ENCODE results near the gene TTC9.

The TTC9 gene

GRCh38 chr14:70641548-70642302 is at the start of gene TTC9:
TTC9 (plus strand) TSS chr14:70641916; CDS start chr14:70642130, 214 bp downstream.
- Histone ChIP-seq H3K9ac (no peak within 1 kb of the TSS), H3K4me2 (ENCODE audit: low read length) (peak within 1 kb of the TSS; percentile 95), H3K4me3 (ENCODE audit: low read depth, low read length) (peak within 1 kb of the TSS; percentile 72), H3K4me1 (peaks cover 2% of the 10 kb centered on the region), H3K9me3 (ENCODE audit: control insufficient read depth, low read length) (no peaks in the 10 kb centered on the region), H3K27me3 (ENCODE audit: control insufficient read depth, insufficient read depth, low read length) (no peaks in the 10 kb centered on the region), H2AFZ (peak within 1 kb of the TSS; percentile 97), H3K79me2 (no peaks in the 10 kb centered on the region), H3K27ac (no peak within 1 kb of the TSS), H3K36me3 (ENCODE audit: control insufficient read depth, insufficient read depth, low read length) (no peaks in the 10 kb centered on the region)
- TF ChIP-seq CTCF (IDR thresholded peaks at IDR 0.05): no peak

- H3K9me3 ChIP-seq (ENCODE audit: control insufficient read depth, low read length): no peaks in the 10 kb centered on the region
- no peak overlapping the region for H3K27ac ChIP-seq
- no peaks in the 10 kb centered on the region for H3K36me3 ChIP-seq (ENCODE audit: control insufficient read depth, insufficient read depth, low read length)
- peaks cover 27% of the 10 kb centered on the region for H3K79me2 ChIP-seq
- H3K4me3 ChIP-seq (ENCODE audit: low read depth, low read length): no peak overlapping the region
- no peak overlapping the region for H3K9ac ChIP-seq
- H3K27me3 ChIP-seq (ENCODE audit: control insufficient read depth, insufficient read depth, low read length): no peaks in the 10 kb centered on the region
- no peak overlapping the region for H2AFZ ChIP-seq
- peaks cover 3% of the 10 kb centered on the region for H3K4me1 ChIP-seq
- H3K4me2 ChIP-seq (ENCODE audit: low read length): no peak overlapping the region
- no peak for TF ChIP-seq CTCF (IDR thresholded peaks at IDR 0.05)
These were observed 47.3 kb upstream of the TTC9 start for GRCh38 chr14:70594461-70594860.

GRCh38 chr14:70595443-70596185 is 46.1 kb upstream of the TTC9 start:
- peaks cover 4% of the 10 kb centered on the region for H3K4me1 ChIP-seq
- no peaks in the 10 kb centered on the region for H3K9me3 ChIP-seq (ENCODE audit: control insufficient read depth, low read length)
- no peak for TF ChIP-seq CTCF (IDR thresholded peaks at IDR 0.05)
- no peak overlapping the region for H3K4me3 ChIP-seq (ENCODE audit: low read depth, low read length)
- no peak overlapping the region for H2AFZ ChIP-seq
- H3K79me2 ChIP-seq: peaks cover 37% of the 10 kb centered on the region
- H3K36me3 ChIP-seq (ENCODE audit: control insufficient read depth, insufficient read depth, low read length): no peaks in the 10 kb centered on the region
- no peak overlapping the region for H3K4me2 ChIP-seq (ENCODE audit: low read length)
- H3K27me3 ChIP-seq (ENCODE audit: control insufficient read depth, insufficient read depth, low read length): no peaks in the 10 kb centered on the region
- H3K9ac ChIP-seq: no peak overlapping the region
- H3K27ac ChIP-seq: no peak overlapping the region

GRCh38 chr14:70597731-70598130 is 44.0 kb upstream of the TTC9 start:
- no peak for TF ChIP-seq CTCF (IDR thresholded peaks at IDR 0.05)
- H3K4me3 ChIP-seq (ENCODE audit: low read depth, low read length): no peak overlapping the region
- H3K9ac ChIP-seq: no peak overlapping the region

More at GRCh38 chr14:70597731-70598130, 44.0 kb upstream of the TTC9 start:
- no peaks in the 10 kb centered on the region for H3K9me3 ChIP-seq (ENCODE audit: control insufficient read depth, low read length)
- no peak overlapping the region for H2AFZ ChIP-seq
- H3K4me1 ChIP-seq: peaks cover 4% of the 10 kb centered on the region
- no peaks in the 10 kb centered on the region for H3K36me3 ChIP-seq (ENCODE audit: control insufficient read depth, insufficient read depth, low read length)
- H3K79me2 ChIP-seq: peaks cover 37% of the 10 kb centered on the region
- H3K27me3 ChIP-seq (ENCODE audit: control insufficient read depth, insufficient read depth, low read length): no peaks in the 10 kb centered on the region
- H3K27ac ChIP-seq: no peak overlapping the region
- H3K4me2 ChIP-seq (ENCODE audit: low read length): no peak overlapping the region
